Kidney (tissue), 14 donors: ENCODE results near the gene CAPS. TPM values are rescaled to one million over a fixed set of nuclear protein-coding genes. Genes with fewer than 3 reads are reported as not detected.

Source experiments
- DNase-seq, 5 donors: peaks; one replicate each; pipeline ENCODE4 v3.0.0-alpha.2; 2013 to 2020
- FAIRE-seq: peaks from 2 replicates; lab custom pipeline; 2012; peaks lifted over from hg19 to GRCh38; lab: Jason Lieb, UNC
- H3K27ac ChIP-seq, 2 donors: one replicate each; pipeline ENCODE4 v1.7.0; 2013; ENCODE audit warnings: low read depth in 2 of 2, low read length in 2 of 2, inconsistent platforms in 1 of 2
- H3K27me3 ChIP-seq: one replicate; pipeline ENCODE4 v1.7.1; 2013; ENCODE audit warnings: low read length, inconsistent platforms; ENCODE audit not compliant: control insufficient read depth, insufficient read depth
- H3K36me3 ChIP-seq, 3 donors: one replicate each; pipeline versions ENCODE4 v1.7.0 to v1.7.1; 2013; ENCODE audit warnings: low read length in 3 of 3, control low read depth in 1 of 3, inconsistent platforms in 1 of 3; ENCODE audit not compliant: insufficient read depth in 3 of 3, control insufficient read depth in 2 of 3
- H3K4me1 ChIP-seq, 3 donors: one replicate each; pipeline versions ENCODE4 v1.7.0 to v1.7.1; 2013; ENCODE audit warnings: low read length in 3 of 3, inconsistent platforms in 1 of 3, low read depth in 1 of 3; ENCODE audit not compliant: control insufficient read depth in 2 of 3, insufficient read depth in 2 of 3
- H3K4me3 ChIP-seq, 3 donors: one replicate each; pipeline versions ENCODE4 v1.7.0 to v1.8.1; 2013; ENCODE audit warnings: low read length in 3 of 3, control low read depth in 1 of 3, inconsistent platforms in 1 of 3
- H3K9ac ChIP-seq, 3 donors: one replicate each; pipeline versions ENCODE4 v1.7.0 to v1.7.1; 2013; ENCODE audit warnings: low read length in 3 of 3, control low read depth in 1 of 3, inconsistent platforms in 1 of 3
- H3K9me3 ChIP-seq, 3 donors: one replicate each; pipeline versions ENCODE4 v1.7.0 to v1.7.1; 2013; ENCODE audit warnings: low read length in 3 of 3, control low read depth in 1 of 3, inconsistent platforms in 1 of 3; ENCODE audit not compliant: control insufficient read depth in 2 of 3, insufficient read depth in 1 of 3
- CTCF ChIP-seq: IDR thresholded peaks from 3 replicates; pipeline ENCODE4 v1.5.1; 2012; ENCODE audit warnings: mild to moderate bottlenecking, moderate library complexity, borderline replicate concordance; ENCODE audit not compliant: insufficient read depth; ENCODE audit errors: extremely low read depth
- intact Hi-C: fragments of 100-400 bp; cut with DNase I; formaldehyde crosslinking; loops from one replicate; pipeline ENCODE4 v1.11.1; 2022
- polyA plus RNA-seq: library from polyadenylated mRNA; stranded (reverse); fragments of 350-450 nt; fragmentation: Illumina TruSeq; extraction: RNeasy Lipid Tissue Mini Kit (QIAGEN cat#74804); gene quantifications from one replicate; pipeline ENCODE4 v1.2.3, GENCODE V29; 2014; ENCODE audit warnings: low read depth, low replicate concordance; ENCODE audit not compliant: insufficient read depth
- total RNA-seq: library from RNA; stranded (reverse); fragmentation: NEBNext Ultra II Directional; extraction: Animal tissue kit (Norgen Biotek cat#: 25700); gene quantifications from one replicate; pipeline ENCODE4 v1.2.1, GENCODE V29; 2021
- donor health status: control.
- donor health status: control.
- donor health status: control.
- donor health status: control.
- donor health status: control.
- donor health status: DM: yes; HTN: yes; CAD: no.
- donor health status: Normal renal cell carcinoma (clear cell type).

CAPS gene
- total and polyA plus RNA-seq, 2 donors from 2014 or later: 53.0 to 82.1 TPM

DNA sequence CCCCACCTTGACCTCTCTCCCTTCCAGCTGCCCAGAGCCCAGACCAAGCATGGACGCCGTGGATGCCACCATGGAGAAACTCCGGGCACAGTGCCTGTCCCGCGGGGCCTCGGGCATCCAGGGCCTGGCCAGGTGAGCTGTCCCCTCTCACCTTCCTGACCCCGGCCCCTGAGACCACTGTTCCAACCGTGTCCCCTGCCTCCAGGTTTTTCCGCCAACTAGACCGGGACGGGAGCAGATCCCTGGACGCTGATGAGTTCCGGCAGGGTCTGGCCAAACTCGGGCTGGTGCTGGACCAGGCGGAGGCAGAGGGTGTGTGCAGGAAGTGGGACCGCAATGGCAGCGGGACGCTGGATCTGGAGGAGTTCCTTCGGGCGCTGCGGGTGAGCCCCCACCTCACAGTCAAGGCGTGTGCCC is 312 bp downstream of the CAPS start:
- Histone ChIP-seq H3K27me3 (no peaks in the 10 kb centered on the region), H3K27ac (peak overlapping the region; percentile 59 to 63), H3K9me3 (no peaks in the 10 kb centered on the region), H3K36me3 (peaks cover 0 to 8% (median 5%) of the 10 kb centered on the region in 3 donors), H3K4me1 (peaks cover 0 to 11% (median 0%) of the 10 kb centered on the region in 3 donors), H3K9ac (no peak overlapping the region), H3K4me3 (no peak overlapping the region)
- DNase-seq: peak in 1 of 5 donors; percentile 80
- TF ChIP-seq CTCF: no peak
- intact Hi-C loops: no loop called here
- no peak for FAIRE-seq

GRCh38 chr19:5914946-5915781 is 1.1 kb downstream of the CAPS start:
- Histone ChIP-seq H3K4me1 (peaks cover 0 to 11% (median 0%) of the 10 kb centered on the region in 3 donors), H3K27me3 (no peaks in the 10 kb centered on the region), H3K36me3 (peaks cover 0 to 12% (median 5%) of the 10 kb centered on the region in 3 donors), H3K9ac (no peak overlapping the region), H3K27ac (peak overlapping the region; percentile 59 to 63), H3K4me3 (no peak overlapping the region), H3K9me3 (no peaks in the 10 kb centered on the region)
- FAIRE-seq (no peak), DNase-seq (peak; percentile 81 to 90 (median 87))
- no peak for TF ChIP-seq CTCF
- intact Hi-C loops: no loop called here

- no peak overlapping the region for H3K9ac ChIP-seq
- H3K4me1 ChIP-seq: peaks cover 0 to 11% (median 0%) of the 10 kb centered on the region in 3 donors
- no peaks in the 10 kb centered on the region for H3K9me3 ChIP-seq
- no peak overlapping the region for H3K4me3 ChIP-seq
- TF ChIP-seq CTCF: no peak
- H3K27ac ChIP-seq: peak overlapping the region; percentile 59 to 63
- no peaks in the 10 kb centered on the region for H3K27me3 ChIP-seq
- peaks cover 0 to 12% (median 5%) of the 10 kb centered on the region in 3 donors for H3K36me3 ChIP-seq
- intact Hi-C loops: no loop called here
- FAIRE-seq (no peak), DNase-seq (peak in 1 of 5 donors; percentile 57)
Measured at GRCh38 chr19:5915782-5916165, 1.7 kb downstream of the CAPS start.
